Measurements from ENCODE around the gene CST6.

DNA sequence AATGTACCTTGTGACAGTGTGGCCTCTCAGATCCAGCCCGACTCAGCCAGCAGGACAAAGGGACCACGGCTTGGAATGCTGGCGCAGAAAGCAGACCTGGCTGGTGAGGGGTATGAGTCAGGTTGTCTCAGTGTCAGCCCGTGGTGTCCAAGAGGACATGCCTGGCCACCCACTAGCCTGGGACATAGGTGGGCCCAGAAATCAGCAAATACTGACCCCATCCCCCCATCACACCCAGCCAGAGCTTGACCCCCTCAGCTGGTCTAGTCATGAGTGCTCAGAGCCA is 5.0 kb upstream of the CST6 start:
- TF ChIP-seq, protein P1, sequence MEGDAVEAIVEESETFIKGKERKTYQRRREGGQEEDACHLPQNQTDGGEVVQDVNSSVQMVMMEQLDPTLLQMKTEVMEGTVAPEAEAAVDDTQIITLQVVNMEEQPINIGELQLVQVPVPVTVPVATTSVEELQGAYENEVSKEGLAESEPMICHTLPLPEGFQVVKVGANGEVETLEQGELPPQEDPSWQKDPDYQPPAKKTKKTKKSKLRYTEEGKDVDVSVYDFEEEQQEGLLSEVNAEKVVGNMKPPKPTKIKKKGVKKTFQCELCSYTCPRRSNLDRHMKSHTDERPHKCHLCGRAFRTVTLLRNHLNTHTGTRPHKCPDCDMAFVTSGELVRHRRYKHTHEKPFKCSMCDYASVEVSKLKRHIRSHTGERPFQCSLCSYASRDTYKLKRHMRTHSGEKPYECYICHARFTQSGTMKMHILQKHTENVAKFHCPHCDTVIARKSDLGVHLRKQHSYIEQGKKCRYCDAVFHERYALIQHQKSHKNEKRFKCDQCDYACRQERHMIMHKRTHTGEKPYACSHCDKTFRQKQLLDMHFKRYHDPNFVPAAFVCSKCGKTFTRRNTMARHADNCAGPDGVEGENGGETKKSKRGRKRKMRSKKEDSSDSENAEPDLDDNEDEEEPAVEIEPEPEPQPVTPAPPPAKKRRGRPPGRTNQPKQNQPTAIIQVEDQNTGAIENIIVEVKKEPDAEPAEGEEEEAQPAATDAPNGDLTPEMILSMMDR (IDR thresholded peaks at IDR 0.05; ENCODE audit: low read depth, low read length): no peak
- TF ChIP-seq EZH2phosphoT487 (IDR thresholded peaks at IDR 0.05; ENCODE audit: low read depth): no peak

Data from OCI-LY3 (cell line).